K562 (cell line): ENCODE data around the gene ROS1. TPM values are rescaled to one million over a fixed set of nuclear protein-coding genes. Genes with fewer than 3 reads are reported as not detected.

Experiments used
- ATAC-seq: fragments of 200-7000 bp; cut with Tn5 transposase; 3 replicates; pipeline ENCODE4 v1.9.1; 2020; ENCODE audit warnings: moderate library complexity
- BruUV-seq: library from RNA; stranded (reverse); fragments of 400-500 nt; replicated peaks from 2 replicates; lab custom pipeline; 2021; lab: Mats Ljungman, UMichigan
- CTCF ChIA-PET: fragments of 300-600 bp; formaldehyde crosslinking; extraction: SDS; loops from one replicate; lab custom pipeline; 2021; ENCODE audit warnings: low intra/inter-chr PET ratio; lab: Yijun Ruan, JAX
- POLR2A ChIA-PET: fragments of 300-600, 350-650 bp; sonication (Branson Sonifier 250); formaldehyde crosslinking; extraction: SDS; loops from one replicate; lab custom pipeline; 2021; ENCODE audit warnings: antibody characterized with exemption, inconsistent platforms; lab: Yijun Ruan, JAX
- DNase-seq, 4 experiments: peaks; one replicate each; pipeline versions ENCODE4 v3.0.0 to v3.0.0-alpha.2; 2011 to 2018; ENCODE audit warnings: low spot score in 3 of 4, mixed read lengths in 3 of 4; ENCODE audit errors: extremely low read depth in 1 of 4
- FAIRE-seq: peaks from 2 replicates; lab custom pipeline; 2011; peaks lifted over from hg19 to GRCh38; lab: Jason Lieb, UNC
- H2AFZ ChIP-seq: 2 replicates; pipeline ENCODE4 v1.6.0; 2011; ENCODE audit warnings: low read depth, low read length, control low read depth, inconsistent platforms
- H3K27ac ChIP-seq: fragments of 200-600 bp; 3 replicates; pipeline ENCODE4 v1.8.0; 2011; ENCODE audit warnings: low read depth, mild to moderate bottlenecking, control low read depth, inconsistent platforms, low read length, moderate library complexity, mixed read lengths; ENCODE audit errors: extremely low read depth
- H3K27me3 ChIP-seq, 2 experiments: fragments of 300-600 bp in 1 of 2; 2 replicates in 1 of 2; 3 replicates in 1 of 2; pipeline versions ENCODE4 v1.6.0 to v1.8.0; 2011; ENCODE audit warnings: inconsistent platforms in 2 of 2, low read length in 2 of 2, mild to moderate bottlenecking in 1 of 2, mixed read lengths in 1 of 2, moderate library complexity in 1 of 2; ENCODE audit not compliant: control insufficient read depth in 2 of 2, insufficient read depth in 2 of 2
- H3K36me3 ChIP-seq: fragments of 300-600 bp; 3 replicates; pipeline ENCODE4 v1.8.0; 2011; ENCODE audit warnings: mild to moderate bottlenecking, low read length, inconsistent platforms; ENCODE audit not compliant: control insufficient read depth, insufficient read depth
- H3K4me1 ChIP-seq, 2 experiments: fragments of 200-600 bp in 1 of 2; replicated peaks in 1 of 2; 2 replicates in 1 of 2; 3 replicates in 1 of 2; pipeline versions ENCODE4 v1.5.1 to v1.8.0; 2011; ENCODE audit warnings: inconsistent platforms in 2 of 2, low read length in 2 of 2, mild to moderate bottlenecking in 1 of 2, mixed read lengths in 1 of 2, moderate library complexity in 1 of 2; ENCODE audit not compliant: control insufficient read depth in 2 of 2, insufficient read depth in 2 of 2
- H3K4me2 ChIP-seq: 2 replicates; pipeline ENCODE4 v1.6.1; 2011; ENCODE audit warnings: low read length, control low read depth, inconsistent platforms, mixed read lengths; ENCODE audit not compliant: insufficient read depth
- H3K4me3 ChIP-seq: fragments of 200-600 bp; sonication (generic), shearing (Covaris generic); 2 replicates; pipeline ENCODE4 v1.5.1; 2016; ENCODE audit warnings: control low read depth, inconsistent platforms
- H3K79me2 ChIP-seq: fragments of 200-600 bp; 3 replicates; pipeline ENCODE4 v1.8.0; 2011; ENCODE audit warnings: low read length, inconsistent platforms; ENCODE audit not compliant: control insufficient read depth, insufficient read depth
- H3K9ac ChIP-seq, 2 experiments: 2 replicates each; pipeline versions ENCODE4 v1.6.0 to v1.6.1; 2011; ENCODE audit warnings: low read depth in 2 of 2, low read length in 2 of 2, control low read depth in 1 of 2, inconsistent platforms in 1 of 2, mild to moderate bottlenecking in 1 of 2, mixed read lengths in 1 of 2; ENCODE audit not compliant: insufficient read depth in 1 of 2
- H3K9me1 ChIP-seq: one replicate; pipeline ENCODE4 v1.6.0; 2011; ENCODE audit warnings: inconsistent platforms, mild to moderate bottlenecking, low read length, moderate library complexity; ENCODE audit not compliant: control insufficient read depth, insufficient read depth
- H3K9me3 ChIP-seq: replicated peaks from 2 replicates; pipeline ENCODE4 v1.5.1; 2011; ENCODE audit warnings: low read depth, low read length, inconsistent platforms; ENCODE audit not compliant: control insufficient read depth, insufficient read depth
- H4K20me1 ChIP-seq: replicated peaks from 2 replicates; pipeline ENCODE4 v1.6.1; 2011; ENCODE audit warnings: low read length, inconsistent platforms, mixed read lengths; ENCODE audit not compliant: control insufficient read depth, insufficient read depth
- CBFA2T3 ChIP-seq: fragments of 450-650 bp; IDR thresholded peaks from 2 replicates; pipeline ENCODE4 v1.6.1; 2017
- KLF6 ChIP-seq: fragments of 250-450 bp; sonication (Bioruptor Pico); IDR thresholded peaks from 2 replicates; pipeline ENCODE4 v1.4.0; 2020; ENCODE audit warnings: mild to moderate bottlenecking, moderate library complexity, borderline replicate concordance
- MAFK ChIP-seq: IDR thresholded peaks from 2 replicates; pipeline ENCODE4 v1.6.1; 2011; ENCODE audit warnings: low read length, improper control_type of control experiment
- MBD2 ChIP-seq: sonication (generic); IDR thresholded peaks from 2 replicates; pipeline ENCODE4 v1.6.1; 2016; ENCODE audit warnings: low read depth, borderline replicate concordance
- RAD21 ChIP-seq, 2 experiments: fragments of 250-450 bp in 1 of 2; fragments of 450-650 bp in 1 of 2; sonication (Bioruptor Pico) in 1 of 2; formaldehyde crosslinking in 1 of 2; IDR thresholded peaks in 1 of 2; conservative IDR thresholded peaks in 1 of 2; 2 replicates each; pipeline versions ENCODE4 v1.4.0 to v1.8.0; 2020 to 2022; ENCODE audit warnings: mild to moderate bottlenecking in 2 of 2, moderate library complexity in 1 of 2
- SETDB1 ChIP-seq: IDR thresholded peaks from one replicate; pipeline ENCODE4 v1.6.1; 2012; ENCODE audit warnings: low read length, control low read depth, inconsistent platforms
- TCF7 ChIP-seq: sonication (generic); IDR thresholded peaks from 2 replicates; pipeline ENCODE4 v1.6.1; 2016; ENCODE audit warnings: antibody characterized with exemption, borderline replicate concordance
- ZKSCAN1 ChIP-seq: fragments of 150-350 bp; IDR thresholded peaks from 2 replicates; pipeline ENCODE4 v1.6.1; 2016; ENCODE audit warnings: low read depth, low read length
- ZNF175 ChIP-seq: fragments of 200-800 bp; sonication (Bioruptor generic); IDR thresholded peaks from 2 replicates; pipeline ENCODE4 v1.6.1; 2016; ENCODE audit warnings: low read depth, mild to moderate bottlenecking, missing genetic modification characterization, missing compliant biosample characterization
- WGBS: fragments of 100-300 bp; shearing (Covaris generic); methylation state at CpG from one replicate; pipeline ENCODE4 v1.1.6; 2016; ENCODE audit warnings: low coverage, mixed read lengths; ENCODE audit not compliant: insufficient coverage; ENCODE audit errors: missing lambda C conversion rate; 5-methylcytosine and 5-hydroxymethylcytosine counted together
- in situ Hi-C: fragments of 300-500 bp; cut with MboI; formaldehyde crosslinking; loops from 4 replicates; pipeline ENCODE4 v1.15.0; 2018; ENCODE audit warnings: inconsistent platforms, mixed read lengths
- intact Hi-C: fragments of 100-400 bp; cut with micrococcal nuclease; formaldehyde crosslinking; loops from 2 replicates; pipeline ENCODE4 v1.14.2; 2022
- polyA plus RNA-seq, 8 experiments: library from polyadenylated mRNA; depleted of rRNA in 4 of 8; stranded (reverse) in 5 of 8; unstranded in 3 of 8; fragments of >200 nt; fragmentation: Nextera tagmentation in 2 of 8; fragmentation: Illumina TruSeq in 1 of 8; extraction: Ambion mirVana in 2 of 8; extraction: Trizol in 1 of 8; gene quantifications; 2 replicates each; pipeline versions ENCODE4 v1.2.1 to v1.2.3, GENCODE V29; 2011 to 2014; ENCODE audit warnings: inconsistent platforms in 1 of 8, missing spikeins in 1 of 8
- total RNA-seq, 7 experiments: library from RNA; depleted of rRNA in 6 of 7; stranded (reverse); fragments of >200 nt in 6 of 7; fragmentation: Illumina TruSeq in 2 of 7; extraction: Trizol in 2 of 7; gene quantifications; 2 replicates each; pipeline versions ENCODE4 v1.2.1 to v1.2.3, GENCODE V29; 2011 to 2021; ENCODE audit warnings: low replicate concordance in 1 of 7
- TF ChIP-seq, protein P1 (sequence below), 3 experiments: IDR thresholded peaks in 2 of 3; conservative IDR thresholded peaks in 1 of 3; 2 replicates each; pipeline ENCODE4 v1.5.1; 2011 to 2012; ENCODE audit warnings: low read length in 3 of 3, mild to moderate bottlenecking in 3 of 3, control low read depth in 2 of 3, improper control_type of control experiment in 1 of 3, inconsistent platforms in 1 of 3, low read depth in 1 of 3, mixed read lengths in 1 of 3, moderate library complexity in 1 of 3; ENCODE audit not compliant: insufficient read depth in 2 of 3

Gene ROS1
- total and polyA plus RNA-seq, 9 of the 15 experiments (the other 6 are each of a cell fraction or from before 2014, with no cell fraction given) = under 0.01 to 0.16 (median 0.04) TPM; not detected in 6

DNA sequence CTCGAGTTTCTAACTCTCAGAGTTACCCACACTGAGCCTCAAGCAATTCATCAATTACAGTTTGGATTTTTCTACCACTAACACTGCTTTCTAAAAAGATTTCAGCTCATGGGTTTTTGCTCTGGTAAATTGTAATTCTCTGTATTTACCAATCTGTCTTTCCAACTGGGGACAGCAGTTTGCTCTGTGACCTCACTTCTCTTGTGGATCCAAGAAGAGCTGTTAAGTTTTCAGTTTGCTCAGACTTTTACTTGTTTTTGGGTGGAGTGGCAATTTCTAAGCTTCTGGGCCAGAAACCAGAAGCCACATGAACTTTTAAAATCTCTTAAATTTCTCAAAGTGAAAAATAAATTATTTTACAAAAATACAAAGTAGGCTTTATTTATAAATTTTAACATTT, 74.2 kb downstream of the ROS1 start:
- FAIRE-seq = no peak
- H3K9ac ChIP-seq = no peak overlapping the region
- TF ChIP-seq CBFA2T3 (no peak), ZKSCAN1 (no peak), ZNF175 (CRISPR knock-in tag) (no peak), TCF7 (no peak)
- TF ChIP-seq, all 486 proteins: peak for 0
- no peaks in the 10 kb centered on the region for H4K20me1 ChIP-seq
- H2AFZ ChIP-seq = no peak overlapping the region
- H3K4me1 ChIP-seq = no peaks in the 10 kb centered on the region
- intact Hi-C loops = no loop called here
- no peak for ATAC-seq
- H3K27ac ChIP-seq = no peak overlapping the region
- no peak for DNase-seq
- H3K27me3 ChIP-seq = no peaks in the 10 kb centered on the region
- H3K9me1 ChIP-seq = no peaks in the 10 kb centered on the region
- ChIA-PET POLR2A (no interaction called here), CTCF (no interaction called here)
- H3K4me3 ChIP-seq = no peak overlapping the region
- no peak overlapping the region for H3K4me2 ChIP-seq
- 0% methylated on average over 1 of the region's 1 CpG for WGBS
- no peaks in the 10 kb centered on the region for H3K79me2 ChIP-seq
- in situ Hi-C loops = no loop called here
- H3K9me3 ChIP-seq = no peaks in the 10 kb centered on the region
- no peaks in the 10 kb centered on the region for H3K36me3 ChIP-seq
- BruUV-seq = no TSS peak

DNA sequence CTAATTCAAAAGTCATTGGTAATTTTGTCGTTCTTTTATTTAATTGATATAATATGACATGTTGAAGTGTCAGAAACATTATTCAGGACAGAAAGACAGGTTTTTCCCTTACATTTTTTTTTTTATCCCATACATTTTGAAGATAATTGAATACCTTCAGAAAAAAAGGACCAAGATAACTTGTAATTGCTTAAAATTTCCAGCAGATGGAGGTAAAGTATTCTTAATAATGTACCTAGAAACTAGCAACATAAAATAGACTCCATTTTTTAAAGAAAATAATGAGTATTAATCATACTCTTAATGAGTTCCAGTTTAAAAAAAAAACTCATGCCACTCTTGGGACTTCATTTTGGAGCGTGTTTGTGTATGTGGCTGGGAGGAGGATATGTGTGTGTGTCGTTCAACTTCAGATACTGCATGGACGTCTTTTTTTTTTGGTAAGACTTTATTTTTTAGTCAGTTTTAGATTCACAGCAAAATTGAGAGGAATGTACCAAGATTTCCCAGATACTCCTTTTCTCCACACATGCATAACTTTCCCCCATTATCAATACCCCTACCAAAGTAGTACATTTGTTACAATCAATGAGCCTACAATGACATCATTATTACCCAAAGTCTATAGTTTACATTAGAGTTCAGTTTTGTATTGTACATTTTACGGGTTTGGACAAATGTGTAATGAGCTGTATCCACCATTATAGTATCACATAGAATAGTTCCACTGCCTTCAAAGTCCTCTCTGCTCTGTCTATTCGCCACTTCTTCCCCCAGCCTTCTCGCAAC, 79.4 kb downstream of the ROS1 start:
- 9% methylated on average over 7 of the region's 7 CpGs for WGBS
- TF ChIP-seq SETDB1 = no peak
- TF ChIP-seq, protein P1, sequence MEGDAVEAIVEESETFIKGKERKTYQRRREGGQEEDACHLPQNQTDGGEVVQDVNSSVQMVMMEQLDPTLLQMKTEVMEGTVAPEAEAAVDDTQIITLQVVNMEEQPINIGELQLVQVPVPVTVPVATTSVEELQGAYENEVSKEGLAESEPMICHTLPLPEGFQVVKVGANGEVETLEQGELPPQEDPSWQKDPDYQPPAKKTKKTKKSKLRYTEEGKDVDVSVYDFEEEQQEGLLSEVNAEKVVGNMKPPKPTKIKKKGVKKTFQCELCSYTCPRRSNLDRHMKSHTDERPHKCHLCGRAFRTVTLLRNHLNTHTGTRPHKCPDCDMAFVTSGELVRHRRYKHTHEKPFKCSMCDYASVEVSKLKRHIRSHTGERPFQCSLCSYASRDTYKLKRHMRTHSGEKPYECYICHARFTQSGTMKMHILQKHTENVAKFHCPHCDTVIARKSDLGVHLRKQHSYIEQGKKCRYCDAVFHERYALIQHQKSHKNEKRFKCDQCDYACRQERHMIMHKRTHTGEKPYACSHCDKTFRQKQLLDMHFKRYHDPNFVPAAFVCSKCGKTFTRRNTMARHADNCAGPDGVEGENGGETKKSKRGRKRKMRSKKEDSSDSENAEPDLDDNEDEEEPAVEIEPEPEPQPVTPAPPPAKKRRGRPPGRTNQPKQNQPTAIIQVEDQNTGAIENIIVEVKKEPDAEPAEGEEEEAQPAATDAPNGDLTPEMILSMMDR (IDR thresholded peaks at IDR 0.05 in 2 of 3, conservative IDR thresholded peaks at IDR 0.05 in 1 of 3; ENCODE audit: insufficient read depth in 2 of 3, low read depth in 1 of 3, low read length in 3 of 3) = peak in 1 of 3 experiments; percentile 62; a peak in 3 of 6 replicates
- TF ChIP-seq RAD21 (CRISPR knock-in tag; conservative IDR thresholded peaks at IDR 0.05 in 1 of 2, IDR thresholded peaks at IDR 0.05 in 1 of 2) = peak; percentile 52 to 67; a peak in 3 of 4 replicates
- TF ChIP-seq MAFK = no peak
- TF ChIP-seq KLF6 (CRISPR knock-in tag) = no peak
- no peak for TF ChIP-seq MBD2

More for the DNA sequence above, 79.4 kb downstream of the ROS1 start:
- intact Hi-C loops = loop anchor here (1.0 to 10.0 kb wide), 5 partner anchors 102 to 908 kb away; no protein-coding TSS in a partner anchor
- Histone ChIP-seq H3K36me3 (no peaks in the 10 kb centered on the region), H2AFZ (peak overlapping the region; percentile 66), H3K27me3 (no peaks in the 10 kb centered on the region), H3K4me3 (no peak overlapping the region), H3K9ac (no peak overlapping the region), H3K79me2 (no peaks in the 10 kb centered on the region), H3K9me1 (no peaks in the 10 kb centered on the region), H4K20me1 (no peaks in the 10 kb centered on the region), H3K27ac (no peak overlapping the region), H3K4me1 (peaks cover 0 to 4% of the 10 kb centered on the region in 2 experiments; a peak in 2 of 5 replicates), H3K4me2 (no peak overlapping the region), H3K9me3 (no peaks in the 10 kb centered on the region)
- in situ Hi-C loops = no loop called here
- no TSS peak for BruUV-seq
- FAIRE-seq (peak; percentile 32), DNase-seq (peak in 2 of 4 experiments; percentile 3 to 13), ATAC-seq (peak; percentile 30; the same call in 2 of the 3 replicates)
- ChIA-PET POLR2A (interaction anchor here (0.5 kb wide), 1 partner anchor 500 kb away, joined by 3 read pairs; no protein-coding TSS in a partner anchor), CTCF (interaction anchor here (0.6 to 1.3 kb wide), 5 partner anchors 132 to 1205 kb away, joined by 3 to 11 read pairs (median 3); no protein-coding TSS in a partner anchor)
